ENCODE results near the gene PDAP1.

DNA sequence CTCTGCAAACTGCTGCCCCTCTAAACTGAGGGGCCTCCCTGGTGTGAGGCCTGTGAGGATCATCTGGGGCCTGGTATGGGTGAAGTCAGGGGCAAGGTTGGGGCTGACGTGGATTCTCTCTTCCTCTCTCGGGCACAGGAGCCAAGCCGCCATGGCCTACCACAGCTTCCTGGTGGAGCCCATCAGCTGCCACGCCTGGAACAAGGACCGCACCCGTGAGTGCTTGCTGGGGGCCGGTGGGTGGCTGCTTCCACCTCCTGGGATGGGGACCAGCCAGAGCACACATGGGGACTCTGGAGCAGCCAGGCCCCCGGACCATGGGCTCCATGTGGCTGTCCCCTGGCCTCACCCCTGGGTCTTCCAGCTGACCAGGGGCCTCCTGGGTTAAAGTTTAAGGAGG lies 22.8 kb downstream of the PDAP1 start:
- TF ChIP-seq, protein P1, sequence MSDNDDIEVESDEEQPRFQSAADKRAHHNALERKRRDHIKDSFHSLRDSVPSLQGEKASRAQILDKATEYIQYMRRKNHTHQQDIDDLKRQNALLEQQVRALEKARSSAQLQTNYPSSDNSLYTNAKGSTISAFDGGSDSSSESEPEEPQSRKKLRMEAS (IDR thresholded peaks at IDR 0.05; ENCODE audit: low read depth, low read length) = no peak
- no peak for TF ChIP-seq CTCF (IDR thresholded peaks at IDR 0.05; ENCODE audit: low read depth, low read length)
- no peak for TF ChIP-seq POLR2A (IDR thresholded peaks at IDR 0.05; ENCODE audit: extremely low read depth, insufficient read length)
